ENCODE measurements around the gene C11orf97.

Gene C11orf97

DNA sequence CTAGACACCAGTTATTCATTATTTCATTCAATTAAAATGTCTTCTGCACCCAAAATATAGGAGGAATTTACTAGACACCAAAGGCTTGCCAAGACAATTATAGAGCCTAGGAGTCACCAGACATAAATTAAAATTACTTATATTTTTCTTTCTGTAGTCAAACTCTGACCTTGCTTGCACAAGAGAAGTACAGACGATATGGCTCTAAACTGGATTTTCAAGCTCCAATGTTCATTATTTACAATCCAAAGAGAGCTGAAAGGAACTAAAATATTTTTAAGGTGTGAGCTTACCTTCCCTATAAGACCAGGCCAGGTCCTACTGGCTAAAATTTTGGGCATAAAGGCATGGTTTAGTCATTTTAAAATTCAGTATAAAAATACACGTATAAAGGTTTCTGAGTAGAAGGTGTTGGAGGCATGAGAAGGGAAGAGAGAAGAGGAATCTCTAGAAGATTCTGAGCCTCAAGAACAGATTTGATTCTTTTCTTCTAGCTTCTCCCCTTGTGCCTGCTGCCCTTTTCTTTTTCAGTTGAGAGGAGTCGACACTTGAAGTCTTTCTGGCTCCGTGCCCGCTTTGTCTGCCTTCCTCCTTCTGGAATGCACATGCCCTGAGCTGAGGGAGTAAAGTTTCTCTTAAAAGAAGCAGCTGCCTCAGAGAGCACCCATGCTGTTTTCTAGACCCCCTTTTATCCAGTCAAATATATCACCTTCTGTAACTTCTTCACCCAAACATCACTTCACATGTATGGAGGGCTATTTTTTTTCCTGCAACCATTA is 13.5 kb downstream of the C11orf97 start:
- H4K20me1 ChIP-seq (ENCODE audit: insufficient read depth, low read length), result no peaks in the 10 kb centered on the region
- no peak overlapping the region for H3K9ac ChIP-seq (ENCODE audit: low read depth, low read length)
- H3K4me1 ChIP-seq (ENCODE audit: insufficient read depth, low read length), result no peaks in the 10 kb centered on the region
- H2AFZ ChIP-seq (ENCODE audit: low read depth, low read length), result no peak overlapping the region
- no peaks in the 10 kb centered on the region for H3K79me2 ChIP-seq (ENCODE audit: insufficient read depth, low read length)
- H3K9me3 ChIP-seq (ENCODE audit: insufficient read depth, low read length, severe bottlenecking), result no peaks in the 10 kb centered on the region
- H3K27ac ChIP-seq (ENCODE audit: low read length), result no peak overlapping the region
- peaks cover 10% of the 10 kb centered on the region for H3K27me3 ChIP-seq (ENCODE audit: insufficient read depth, low read length, poor library complexity)
- no peak for DNase-seq
- no peaks in the 10 kb centered on the region for H3K36me3 ChIP-seq (ENCODE audit: insufficient read depth, low read length)
- no peak for ATAC-seq (ENCODE audit: insufficient read depth, low read depth)
- no peak overlapping the region for H3K4me2 ChIP-seq (ENCODE audit: insufficient read depth, low read length)
- no peak overlapping the region for H3K4me3 ChIP-seq (ENCODE audit: low read depth in 1 of 2, low read length in 2 of 2)
- TF ChIP-seq, protein P1, sequence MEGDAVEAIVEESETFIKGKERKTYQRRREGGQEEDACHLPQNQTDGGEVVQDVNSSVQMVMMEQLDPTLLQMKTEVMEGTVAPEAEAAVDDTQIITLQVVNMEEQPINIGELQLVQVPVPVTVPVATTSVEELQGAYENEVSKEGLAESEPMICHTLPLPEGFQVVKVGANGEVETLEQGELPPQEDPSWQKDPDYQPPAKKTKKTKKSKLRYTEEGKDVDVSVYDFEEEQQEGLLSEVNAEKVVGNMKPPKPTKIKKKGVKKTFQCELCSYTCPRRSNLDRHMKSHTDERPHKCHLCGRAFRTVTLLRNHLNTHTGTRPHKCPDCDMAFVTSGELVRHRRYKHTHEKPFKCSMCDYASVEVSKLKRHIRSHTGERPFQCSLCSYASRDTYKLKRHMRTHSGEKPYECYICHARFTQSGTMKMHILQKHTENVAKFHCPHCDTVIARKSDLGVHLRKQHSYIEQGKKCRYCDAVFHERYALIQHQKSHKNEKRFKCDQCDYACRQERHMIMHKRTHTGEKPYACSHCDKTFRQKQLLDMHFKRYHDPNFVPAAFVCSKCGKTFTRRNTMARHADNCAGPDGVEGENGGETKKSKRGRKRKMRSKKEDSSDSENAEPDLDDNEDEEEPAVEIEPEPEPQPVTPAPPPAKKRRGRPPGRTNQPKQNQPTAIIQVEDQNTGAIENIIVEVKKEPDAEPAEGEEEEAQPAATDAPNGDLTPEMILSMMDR (IDR thresholded peaks at IDR 0.05; ENCODE audit: borderline replicate concordance, extremely low read depth, low read length, poor library complexity, severe bottlenecking), result no peak
- no peak for TF ChIP-seq EZH2 (IDR thresholded peaks at IDR 0.05; ENCODE audit: borderline replicate concordance, low read depth, low read length, severe bottlenecking)

DNA sequence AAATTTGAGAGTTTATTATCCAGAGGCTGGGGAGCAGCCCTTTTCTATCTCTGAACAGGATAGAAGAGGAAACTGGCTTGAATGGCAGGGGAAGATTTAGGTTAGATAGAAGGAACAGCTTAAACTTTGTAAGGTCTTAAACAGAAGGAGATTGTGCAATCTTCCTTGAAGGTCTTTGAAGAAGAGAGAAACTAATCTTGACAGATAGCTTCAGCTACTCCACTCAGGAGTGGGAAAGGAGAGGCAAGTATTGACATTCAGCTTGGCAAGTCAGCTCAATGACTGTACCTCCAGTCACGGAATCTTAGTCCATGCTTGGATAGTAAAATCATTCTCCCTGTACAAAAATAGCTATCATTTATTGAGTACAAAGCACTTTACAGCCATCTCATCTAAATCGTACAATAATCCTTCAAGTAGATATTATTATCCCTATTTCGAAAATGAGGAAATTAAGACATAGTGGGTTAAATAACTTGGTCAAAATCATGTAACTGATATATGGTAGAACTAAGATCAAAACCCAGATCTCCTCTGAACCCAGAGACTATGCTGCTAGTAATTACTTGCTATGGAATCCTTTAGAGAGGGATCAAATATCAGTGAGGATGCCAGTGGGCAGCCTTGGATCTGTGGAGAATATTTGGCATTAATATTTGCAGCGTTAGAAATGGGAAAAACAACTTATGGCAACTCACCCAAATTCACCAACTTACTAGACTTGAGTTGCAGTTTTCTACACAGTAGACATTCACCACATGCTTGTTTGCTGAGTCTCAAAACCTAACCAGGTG is 14.6 kb downstream of the C11orf97 start:
- TF ChIP-seq, protein P1 (IDR thresholded peaks at IDR 0.05; ENCODE audit: borderline replicate concordance, extremely low read depth, low read length, poor library complexity, severe bottlenecking), result no peak
- TF ChIP-seq EZH2 (IDR thresholded peaks at IDR 0.05; ENCODE audit: borderline replicate concordance, low read depth, low read length, severe bottlenecking), result no peak
- no peak overlapping the region for H2AFZ ChIP-seq (ENCODE audit: low read depth, low read length)
- no peak overlapping the region for H3K4me2 ChIP-seq (ENCODE audit: insufficient read depth, low read length)
- H3K27me3 ChIP-seq (ENCODE audit: insufficient read depth, low read length, poor library complexity), result peaks cover 16% of the 10 kb centered on the region
- no peak overlapping the region for H3K9ac ChIP-seq (ENCODE audit: low read depth, low read length)
- no peaks in the 10 kb centered on the region for H4K20me1 ChIP-seq (ENCODE audit: insufficient read depth, low read length)
- H3K27ac ChIP-seq (ENCODE audit: low read length), result no peak overlapping the region
- no peaks in the 10 kb centered on the region for H3K36me3 ChIP-seq (ENCODE audit: insufficient read depth, low read length)
- ATAC-seq (ENCODE audit: insufficient read depth, low read depth) (no peak), DNase-seq (no peak)
- no peaks in the 10 kb centered on the region for H3K4me1 ChIP-seq (ENCODE audit: insufficient read depth, low read length)
- H3K9me3 ChIP-seq (ENCODE audit: insufficient read depth, low read length, severe bottlenecking), result no peaks in the 10 kb centered on the region
- no peak overlapping the region for H3K4me3 ChIP-seq (ENCODE audit: low read depth in 1 of 2, low read length in 2 of 2)
- H3K79me2 ChIP-seq (ENCODE audit: insufficient read depth, low read length), result no peaks in the 10 kb centered on the region

DNA sequence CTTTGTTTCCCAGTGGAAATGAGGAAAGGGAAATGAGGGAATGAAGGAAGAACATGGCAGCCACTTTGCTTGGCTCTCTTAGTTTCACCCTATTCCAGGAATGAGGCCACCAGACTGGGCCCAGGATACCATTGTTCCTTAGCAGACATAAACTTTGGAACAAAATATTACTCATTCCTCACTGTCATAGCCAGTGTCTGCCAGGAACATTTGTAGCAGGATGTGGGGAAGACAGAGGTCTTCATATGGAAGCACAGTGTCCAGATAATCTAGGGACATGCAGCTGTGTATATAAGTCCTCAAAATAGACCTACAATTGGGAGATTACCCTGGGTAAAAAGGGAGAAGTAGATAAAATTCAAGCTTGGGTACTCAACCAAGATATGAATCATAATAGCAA is 16.3 kb downstream of the C11orf97 start:
- TF ChIP-seq, protein P1 (IDR thresholded peaks at IDR 0.05; ENCODE audit: borderline replicate concordance, extremely low read depth, low read length, poor library complexity, severe bottlenecking), result no peak
- TF ChIP-seq EZH2 (IDR thresholded peaks at IDR 0.05; ENCODE audit: borderline replicate concordance, low read depth, low read length, severe bottlenecking), result no peak
- H4K20me1 ChIP-seq (ENCODE audit: insufficient read depth, low read length), result no peaks in the 10 kb centered on the region
- H3K27ac ChIP-seq (ENCODE audit: low read length), result no peak overlapping the region
- no peaks in the 10 kb centered on the region for H3K4me1 ChIP-seq (ENCODE audit: insufficient read depth, low read length)
- peaks cover 16% of the 10 kb centered on the region for H3K27me3 ChIP-seq (ENCODE audit: insufficient read depth, low read length, poor library complexity)
- H3K79me2 ChIP-seq (ENCODE audit: insufficient read depth, low read length), result no peaks in the 10 kb centered on the region
- no peak overlapping the region for H2AFZ ChIP-seq (ENCODE audit: low read depth, low read length)
- ATAC-seq (ENCODE audit: insufficient read depth, low read depth), result no peak
- H3K9me3 ChIP-seq (ENCODE audit: insufficient read depth, low read length, severe bottlenecking), result no peaks in the 10 kb centered on the region
- H3K4me2 ChIP-seq (ENCODE audit: insufficient read depth, low read length), result no peak overlapping the region
- no peak overlapping the region for H3K4me3 ChIP-seq (ENCODE audit: low read depth in 1 of 2, low read length in 2 of 2)
- H3K9ac ChIP-seq (ENCODE audit: low read depth, low read length), result no peak overlapping the region
- H3K36me3 ChIP-seq (ENCODE audit: insufficient read depth, low read length), result no peaks in the 10 kb centered on the region
- no peak for DNase-seq
